ENCODE measurements around the gene WDFY2. TPM values are rescaled to one million over a fixed set of nuclear protein-coding genes. Genes with fewer than 3 reads are reported as not detected.

The WDFY2 gene
- total RNA-seq, 1 experiment from 2014 or later = 4.1 TPM

GRCh38 chr13:51800486-51800885, 216.2 kb downstream of the WDFY2 start:
- no peaks in the 10 kb centered on the region for H3F3A ChIP-seq (ENCODE audit: low read length, unreplicated experiment)
- no peaks in the 10 kb centered on the region for H3K9me3 ChIP-seq (ENCODE audit: low read length)
- H4K20me1 ChIP-seq (ENCODE audit: low read length) = no peaks in the 10 kb centered on the region
- H3K9ac ChIP-seq (ENCODE audit: low read length) = no peak overlapping the region
- ChIA-PET POLR2A (ENCODE audit: unreplicated experiment) (no interaction called here), CTCF (no interaction called here)
- no peak overlapping the region for H3K4me3 ChIP-seq (ENCODE audit: low read length)
- no peaks in the 10 kb centered on the region for H3K36me3 ChIP-seq (ENCODE audit: low read depth, low read length)
- H3K27me3 ChIP-seq (ENCODE audit: low read length) = no peaks in the 10 kb centered on the region
- BruUV-seq (replicated peaks) = no TSS peak
- DNase-seq = no peak
- H3K4me2 ChIP-seq (ENCODE audit: low read length) = no peak overlapping the region
- no peak overlapping the region for H3K27ac ChIP-seq (ENCODE audit: low read length)
- TF ChIP-seq EZH2 (IDR thresholded peaks at IDR 0.05; ENCODE audit: low read length, unreplicated experiment) (no peak), EZH2phosphoT487 (IDR thresholded peaks at IDR 0.05; ENCODE audit: borderline replicate concordance, low read length) (no peak), CTCF (conservative IDR thresholded peaks at IDR 0.05; ENCODE audit: low read depth, low read length) (no peak)
- H2AFZ ChIP-seq (ENCODE audit: low read length) = no peak overlapping the region
- peaks cover 31% of the 10 kb centered on the region for H3K4me1 ChIP-seq (ENCODE audit: insufficient read depth, low read length)
- no peaks in the 10 kb centered on the region for H3K9me2 ChIP-seq (replicated peaks; ENCODE audit: low read length)
- intact Hi-C loops (cut with micrococcal nuclease) = loop anchor here (5.0 kb wide), 1 partner anchor 402 kb away; no protein-coding TSS in a partner anchor
- peaks cover 4% of the 10 kb centered on the region; the same call in 1 of the 2 replicates for H3K79me2 ChIP-seq (ENCODE audit: low read length)
- no peak for ATAC-seq

GRCh38 chr13:51801631-51802099, 217.4 kb downstream of the WDFY2 start:
- POLR2A ChIA-PET (ENCODE audit: unreplicated experiment) = interaction anchor here (0.7 kb wide), 1 partner anchor 450 kb away, joined by 4 read pairs; no protein-coding TSS in a partner anchor
- TF ChIP-seq CTCF (conservative IDR thresholded peaks at IDR 0.05; ENCODE audit: low read depth, low read length) (no peak), EZH2phosphoT487 (IDR thresholded peaks at IDR 0.05; ENCODE audit: borderline replicate concordance, low read length) (no peak), EZH2 (IDR thresholded peaks at IDR 0.05; ENCODE audit: low read length, unreplicated experiment) (no peak)
- peak overlapping the region; percentile 33 for H3K27ac ChIP-seq (ENCODE audit: low read length)

More at GRCh38 chr13:51801631-51802099, 217.4 kb downstream of the WDFY2 start:
- Histone ChIP-seq H3K4me1 (ENCODE audit: insufficient read depth, low read length) (peaks cover 31% of the 10 kb centered on the region), H3K27me3 (ENCODE audit: low read length) (no peaks in the 10 kb centered on the region), H4K20me1 (ENCODE audit: low read length) (no peaks in the 10 kb centered on the region), H3K79me2 (ENCODE audit: low read length) (peaks cover 4% of the 10 kb centered on the region; the same call in 1 of the 2 replicates), H3K9me3 (ENCODE audit: low read length) (no peaks in the 10 kb centered on the region), H3K9ac (ENCODE audit: low read length) (no peak overlapping the region), H3F3A (ENCODE audit: low read length, unreplicated experiment) (no peaks in the 10 kb centered on the region), H3K4me2 (ENCODE audit: low read length) (peak overlapping the region; percentile 88; the same call in 1 of the 2 replicates), H3K4me3 (ENCODE audit: low read length) (no peak overlapping the region), H3K9me2 (replicated peaks; ENCODE audit: low read length) (no peaks in the 10 kb centered on the region), H2AFZ (ENCODE audit: low read length) (no peak overlapping the region), H3K36me3 (ENCODE audit: low read depth, low read length) (no peaks in the 10 kb centered on the region)
- intact Hi-C loops (cut with micrococcal nuclease) = loop anchor here (5.0 kb wide), 1 partner anchor 401 kb away; no protein-coding TSS in a partner anchor
- ATAC-seq (no peak), DNase-seq (peak; percentile 30)
- no TSS peak for BruUV-seq (replicated peaks)
- CTCF ChIA-PET = interaction anchor here (0.6 kb wide), 1 partner anchor 367 kb away, joined by 3 read pairs; no protein-coding TSS in a partner anchor

Data from PC-3 (cell line).